Measurements from ENCODE around the gene COPB1. TPM values are rescaled to one million over a fixed set of nuclear protein-coding genes. Genes with fewer than 3 reads are reported as not detected.

COPB1 gene
- total RNA-seq, 2 donors from 2014 or later = 46.1 to 62.5 TPM

- H3K4me3 ChIP-seq = peak overlapping the region; percentile 79 to 80
- H3K9me3 ChIP-seq = no peaks in the 10 kb centered on the region
- intact Hi-C loops (cut with DNase I) = no loop called here
- ATAC-seq (no peak), DNase-seq (no peak)
- H3K4me1 ChIP-seq = peaks cover 15% of the 10 kb centered on the region
- no peaks in the 10 kb centered on the region for H3K27me3 ChIP-seq
- H3K36me3 ChIP-seq (replicated peaks in 1 of 2; ENCODE audit: insufficient read depth in 1 of 2, low read depth in 2 of 2) = peaks cover 0 to 6% of the 10 kb centered on the region in 2 donors
- no peak for TF ChIP-seq POLR2A (IDR thresholded peaks at IDR 0.05)
- no peak for TF ChIP-seq CTCF (IDR thresholded peaks at IDR 0.05)
- peak overlapping the region in 3 of 4 donors; percentile 71 to 91 (median 87) for H3K27ac ChIP-seq
- WGBS, 2 donors = 0% methylated on average over 9 to 10 of the region's 10 CpGs
Observed at GRCh38 chr11:14519597-14519916, 19.9 kb upstream of the COPB1 start.

GRCh38 chr11:14518820-14519219 lies 19.2 kb upstream of the COPB1 start:
- TF ChIP-seq POLR2A (IDR thresholded peaks at IDR 0.05) (no peak), CTCF (IDR thresholded peaks at IDR 0.05) (no peak)
- H3K36me3 ChIP-seq (replicated peaks in 1 of 2; ENCODE audit: insufficient read depth in 1 of 2, low read depth in 2 of 2) = peaks cover 0 to 8% of the 10 kb centered on the region in 2 donors
- ATAC-seq (no peak), DNase-seq (no peak)
- no peaks in the 10 kb centered on the region for H3K9me3 ChIP-seq
- intact Hi-C loops (cut with DNase I) = no loop called here
- no peak overlapping the region for H3K4me3 ChIP-seq
- H3K27me3 ChIP-seq = no peaks in the 10 kb centered on the region
- peaks cover 15% of the 10 kb centered on the region for H3K4me1 ChIP-seq
- WGBS, 2 donors = 64 to 66% methylated on average over 3 of the region's 3 CpGs
- H3K27ac ChIP-seq = no peak overlapping the region

- Histone ChIP-seq H3K9me3 (no peaks in the 10 kb centered on the region), H3K27ac (no peak overlapping the region), H3K4me1 (peaks cover 4% of the 10 kb centered on the region), H3K27me3 (no peaks in the 10 kb centered on the region), H3K4me3 (no peak overlapping the region), H3K36me3 (replicated peaks in 1 of 2; ENCODE audit: insufficient read depth in 1 of 2, low read depth in 2 of 2) (peaks cover 3 to 32% of the 10 kb centered on the region in 2 donors)
- WGBS, 2 donors = 92 to 93% methylated on average over 4 of the region's 4 CpGs
- TF ChIP-seq POLR2A (IDR thresholded peaks at IDR 0.05) (no peak), CTCF (IDR thresholded peaks at IDR 0.05) (no peak)
- DNase-seq (no peak), ATAC-seq (no peak)
- intact Hi-C loops (cut with DNase I) = no loop called here
Observed at GRCh38 chr11:14513800-14514199, 14.2 kb upstream of the COPB1 start.

- Histone ChIP-seq H3K4me3 (no peak overlapping the region), H3K27ac (no peak overlapping the region), H3K27me3 (no peaks in the 10 kb centered on the region), H3K36me3 (replicated peaks in 1 of 2; ENCODE audit: insufficient read depth in 1 of 2, low read depth in 2 of 2) (peaks cover 11 to 34% of the 10 kb centered on the region in 2 donors), H3K4me1 (no peaks in the 10 kb centered on the region), H3K9me3 (no peaks in the 10 kb centered on the region)
- no peak for TF ChIP-seq CTCF (IDR thresholded peaks at IDR 0.05)
- no peak for TF ChIP-seq POLR2A (IDR thresholded peaks at IDR 0.05)
- no peak for DNase-seq
- intact Hi-C loops (cut with DNase I) = no loop called here
- no peak for ATAC-seq
- WGBS, 2 donors = 91 to 100% methylated on average over 3 of the region's 3 CpGs
Observed at GRCh38 chr11:14506532-14506931, 6.9 kb upstream of the COPB1 start.

GRCh38 chr11:14503023-14503422 lies 3.4 kb upstream of the COPB1 start:
- no peak for ATAC-seq
- no peak for TF ChIP-seq CTCF (IDR thresholded peaks at IDR 0.05)
- TF ChIP-seq POLR2A (IDR thresholded peaks at IDR 0.05) = no peak
- no peak for DNase-seq

More at GRCh38 chr11:14503023-14503422, 3.4 kb upstream of the COPB1 start:
- WGBS, 2 donors = 96 to 100% methylated on average over 1 of the region's 1 CpG
- peaks cover 10% of the 10 kb centered on the region for H3K4me1 ChIP-seq
- peaks cover 11 to 15% of the 10 kb centered on the region in 2 donors for H3K36me3 ChIP-seq (replicated peaks in 1 of 2; ENCODE audit: insufficient read depth in 1 of 2, low read depth in 2 of 2)
- no peaks in the 10 kb centered on the region for H3K9me3 ChIP-seq
- H3K4me3 ChIP-seq = no peak overlapping the region
- no peaks in the 10 kb centered on the region for H3K27me3 ChIP-seq
- no peak overlapping the region for H3K27ac ChIP-seq
- intact Hi-C loops (cut with DNase I) = no loop called here
